Hepatocyte (in vitro differentiated cells): ENCODE measurements around the gene PPP2R3C. TPM values are rescaled to one million over a fixed set of nuclear protein-coding genes. Genes with fewer than 3 reads are reported as not detected.
A peak's percentile ranks its signal among the peaks of the same experiment; 100 is the strongest.

Source experiments
- DNase-seq: peaks from one replicate; pipeline ENCODE4 v3.0.0-alpha.2; 2016; ENCODE audit warnings: low spot score
- H2AFZ ChIP-seq: fragments of 200-600 bp; sonication (generic); 2 replicates; pipeline ENCODE4 v1.6.0; 2016; ENCODE audit warnings: antibody characterized with exemption, mild to moderate bottlenecking
- H3K27ac ChIP-seq: fragments of 200-600 bp; sonication (generic); 2 replicates; pipeline ENCODE4 v1.5.1; 2016; ENCODE audit warnings: mild to moderate bottlenecking
- H3K27me3 ChIP-seq: fragments of 200-600 bp; sonication (generic); 2 replicates; pipeline ENCODE4 v1.6.1; 2016
- H3K36me3 ChIP-seq: fragments of 200-600 bp; sonication (generic); replicated peaks from 2 replicates; pipeline ENCODE4 v1.5.1; 2016; ENCODE audit warnings: low read depth; ENCODE audit not compliant: insufficient read depth
- H3K4me1 ChIP-seq: fragments of 200-600 bp; sonication (generic); 2 replicates; pipeline ENCODE4 v1.5.1; 2016; ENCODE audit warnings: mild to moderate bottlenecking, moderate library complexity; ENCODE audit not compliant: insufficient read depth
- H3K4me2 ChIP-seq: fragments of 200-600 bp; sonication (generic); 2 replicates; pipeline ENCODE4 v1.6.0; 2016
- H3K4me3 ChIP-seq: fragments of 200-600 bp; sonication (generic); 2 replicates; pipeline ENCODE4 v1.5.1; 2016; ENCODE audit warnings: mild to moderate bottlenecking
- H3K79me2 ChIP-seq: fragments of 200-600 bp; sonication (generic); 2 replicates; pipeline ENCODE4 v1.6.0; 2017; ENCODE audit warnings: mild to moderate bottlenecking
- H3K9me2 ChIP-seq: fragments of 200-600 bp; sonication (generic); replicated peaks from 2 replicates; pipeline ENCODE4 v1.6.0; 2017; ENCODE audit warnings: mild to moderate bottlenecking; ENCODE audit not compliant: insufficient read depth
- H3K9me3 ChIP-seq: fragments of 200-600 bp; sonication (generic); 2 replicates; pipeline ENCODE4 v1.5.1; 2016; ENCODE audit warnings: low read depth, mild to moderate bottlenecking
- H4K20me1 ChIP-seq: fragments of 200-600 bp; sonication (generic); 2 replicates; pipeline ENCODE4 v1.6.0; 2016; ENCODE audit warnings: mild to moderate bottlenecking; ENCODE audit not compliant: insufficient read depth, poor library complexity, severe bottlenecking
- EZH2 ChIP-seq: fragments of 200-600 bp; sonication (generic); IDR thresholded peaks from 2 replicates; pipeline ENCODE4 v1.6.1; 2016; ENCODE audit warnings: antibody characterized with exemption, mild to moderate bottlenecking, borderline replicate concordance
- EZH2phosphoT487 ChIP-seq: fragments of 200-600 bp; sonication (generic); IDR thresholded peaks from one replicate; pipeline ENCODE4 v1.6.1; 2018; ENCODE audit warnings: antibody characterized with exemption, mild to moderate bottlenecking, low read depth, moderate library complexity; ENCODE audit not compliant: unreplicated experiment, severe bottlenecking
- WGBS: methylation state at CpG from one replicate; pipeline ENCODE4 v1.1.6; 2016; ENCODE audit warnings: low lambda C conversion rate; ENCODE audit errors: missing lambda C conversion rate; 5-methylcytosine and 5-hydroxymethylcytosine counted together
- polyA plus RNA-seq: library from polyadenylated mRNA; unstranded; fragments of >200 nt; fragmentation: Nextera tagmentation; extraction: Ambion mirVana; gene quantifications from 2 replicates; pipeline ENCODE4 v1.2.1, GENCODE V29; 2016
- total RNA-seq: library from RNA; depleted of rRNA; stranded (reverse); fragments of >200 nt; gene quantifications from 2 replicates; pipeline ENCODE4 v1.2.3, GENCODE V29; 2014
- TF ChIP-seq, protein P1 (sequence below): fragments of 200-600 bp; sonication (generic); IDR thresholded peaks from 2 replicates; pipeline ENCODE4 v1.5.1; 2016; ENCODE audit warnings: antibody characterized with exemption, mild to moderate bottlenecking; ENCODE audit not compliant: poor library complexity

PPP2R3C gene
- total RNA-seq, result 38.5 and 53.7 TPM in 2 replicates
- 36.1 and 40.7 TPM in 2 replicates for polyA plus RNA-seq

DNA sequence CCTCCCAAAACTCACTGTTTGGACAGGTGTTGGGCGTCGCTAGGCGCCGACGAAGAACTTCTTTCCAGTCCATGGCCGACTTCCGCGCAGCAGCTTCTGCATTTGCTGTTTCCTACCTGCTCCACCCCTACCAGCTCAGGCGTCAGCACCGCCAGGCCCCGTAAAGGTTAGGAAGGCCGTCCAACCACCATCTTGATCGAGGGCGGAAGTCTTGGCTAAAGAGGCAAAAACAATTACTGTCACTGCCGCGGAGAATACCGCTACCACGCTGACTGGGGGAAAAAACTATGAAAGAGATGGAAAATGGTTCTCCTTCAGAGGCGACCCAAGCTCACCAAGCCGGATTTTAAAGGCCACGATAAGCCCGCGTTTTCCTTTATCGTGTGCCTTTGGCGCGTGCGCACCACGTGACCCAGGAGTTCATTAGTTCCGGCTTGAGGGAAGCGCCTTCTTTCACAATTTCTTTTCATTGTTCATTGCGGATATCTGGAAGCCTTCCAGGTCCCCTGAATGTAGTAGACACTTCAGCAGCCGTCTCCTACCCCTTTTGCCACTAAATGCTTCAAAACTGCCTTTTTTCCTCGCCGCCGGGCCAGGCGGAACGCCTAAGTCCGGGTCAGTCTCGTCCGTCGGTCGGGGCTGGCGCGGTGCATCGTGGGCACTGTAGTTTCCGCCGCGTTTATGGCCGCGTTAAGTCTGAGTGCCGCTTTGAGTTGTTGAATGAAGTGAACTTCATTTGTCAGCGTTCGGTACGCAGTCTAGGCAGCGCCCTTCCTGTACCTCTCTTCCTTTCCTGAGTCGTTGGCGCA is at the start of gene PPP2R3C, which contains the start of gene PRORP:
PPP2R3C (minus strand) TSS at position 104 of the 809 bp plus-strand sequence; CDS start at position 73, 31 bp downstream.
PRORP (plus strand) TSS at position 666 of the 809 bp plus-strand sequence. CDS start 694 bp downstream, outside the sequence.
- Histone ChIP-seq H3K27ac (peak within 1 kb of the TSS; percentile 99), H3K27me3 (no peaks in the 10 kb centered on the region), H3K36me3 (no peaks in the 10 kb centered on the region), H2AFZ (peak within 1 kb of the TSS; percentile 79), H4K20me1 (no peaks in the 10 kb centered on the region), H3K4me1 (peaks cover 23% of the 10 kb centered on the region), H3K9me2 (no peaks in the 10 kb centered on the region), H3K79me2 (peaks cover 51% of the 10 kb centered on the region), H3K4me2 (peak within 1 kb of the TSS; percentile 89), H3K9me3 (no peaks in the 10 kb centered on the region), H3K4me3 (peak within 1 kb of the TSS; percentile 53)
- WGBS, result 1% methylated on average over 55 of the region's 57 CpGs
- no peak for TF ChIP-seq EZH2
- TF ChIP-seq, protein P1, sequence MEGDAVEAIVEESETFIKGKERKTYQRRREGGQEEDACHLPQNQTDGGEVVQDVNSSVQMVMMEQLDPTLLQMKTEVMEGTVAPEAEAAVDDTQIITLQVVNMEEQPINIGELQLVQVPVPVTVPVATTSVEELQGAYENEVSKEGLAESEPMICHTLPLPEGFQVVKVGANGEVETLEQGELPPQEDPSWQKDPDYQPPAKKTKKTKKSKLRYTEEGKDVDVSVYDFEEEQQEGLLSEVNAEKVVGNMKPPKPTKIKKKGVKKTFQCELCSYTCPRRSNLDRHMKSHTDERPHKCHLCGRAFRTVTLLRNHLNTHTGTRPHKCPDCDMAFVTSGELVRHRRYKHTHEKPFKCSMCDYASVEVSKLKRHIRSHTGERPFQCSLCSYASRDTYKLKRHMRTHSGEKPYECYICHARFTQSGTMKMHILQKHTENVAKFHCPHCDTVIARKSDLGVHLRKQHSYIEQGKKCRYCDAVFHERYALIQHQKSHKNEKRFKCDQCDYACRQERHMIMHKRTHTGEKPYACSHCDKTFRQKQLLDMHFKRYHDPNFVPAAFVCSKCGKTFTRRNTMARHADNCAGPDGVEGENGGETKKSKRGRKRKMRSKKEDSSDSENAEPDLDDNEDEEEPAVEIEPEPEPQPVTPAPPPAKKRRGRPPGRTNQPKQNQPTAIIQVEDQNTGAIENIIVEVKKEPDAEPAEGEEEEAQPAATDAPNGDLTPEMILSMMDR, result no peak
- no peak for TF ChIP-seq EZH2phosphoT487
- peak; percentile 91 for DNase-seq

DNA sequence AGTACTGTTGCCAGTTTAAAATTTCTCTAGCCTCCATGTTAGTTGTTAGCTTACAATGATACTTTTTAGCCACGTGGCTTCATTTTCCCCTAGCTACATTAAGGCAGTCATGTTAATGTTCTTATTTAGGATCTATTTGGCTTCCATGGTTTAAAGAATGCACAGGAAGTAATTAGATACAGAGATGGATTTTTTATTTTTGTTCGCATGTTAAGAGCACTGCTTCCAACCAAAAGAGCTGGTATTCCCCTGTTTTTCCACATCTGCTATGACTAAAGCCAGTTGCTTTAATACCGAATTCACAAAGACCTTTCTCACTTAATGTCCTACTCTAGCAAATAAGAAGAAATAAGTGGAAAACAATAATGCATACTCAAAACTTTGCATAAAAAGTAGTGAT is 45.7 kb upstream of the PPP2R3C start:
- 88% methylated on average over 3 of the region's 3 CpGs for whole genome bisulfite sequencing
- no peak for DNase-seq
- Histone ChIP-seq H3K36me3 (no peaks in the 10 kb centered on the region), H3K4me1 (no peaks in the 10 kb centered on the region), H3K4me3 (no peak overlapping the region), H3K27ac (no peak overlapping the region), H3K79me2 (peaks cover 4% of the 10 kb centered on the region), H3K4me2 (no peak overlapping the region), H4K20me1 (no peaks in the 10 kb centered on the region), H3K9me2 (no peaks in the 10 kb centered on the region), H3K27me3 (no peaks in the 10 kb centered on the region), H3K9me3 (no peaks in the 10 kb centered on the region), H2AFZ (no peak overlapping the region)
- TF ChIP-seq, protein P1, result no peak
- TF ChIP-seq EZH2phosphoT487 (no peak), EZH2 (no peak)

DNA sequence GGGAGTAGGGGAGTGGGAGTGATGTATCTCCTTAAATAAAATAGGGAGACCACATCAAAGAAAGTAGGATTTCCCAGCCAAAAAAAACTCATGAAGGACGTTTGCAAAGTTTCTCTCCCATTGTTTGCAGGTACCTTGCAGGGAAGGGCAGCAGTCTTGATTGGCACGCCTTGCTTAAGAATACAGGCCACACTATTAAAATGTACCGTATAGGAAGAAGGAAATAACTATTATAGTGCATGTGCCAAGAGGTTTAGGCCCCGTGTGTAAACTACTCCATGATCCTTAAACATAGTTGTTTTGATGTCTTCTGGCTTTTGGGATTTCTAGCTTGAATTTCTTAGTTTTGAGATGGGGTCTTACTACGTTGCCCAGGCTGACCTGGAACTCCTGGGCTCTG is 43.1 kb upstream of the PPP2R3C start:
- no peaks in the 10 kb centered on the region for H4K20me1 ChIP-seq
- no peak for DNase-seq
- H3K4me3 ChIP-seq, result no peak overlapping the region
- no peaks in the 10 kb centered on the region for H3K9me2 ChIP-seq
- H3K27ac ChIP-seq, result no peak overlapping the region
- no peaks in the 10 kb centered on the region for H3K9me3 ChIP-seq
- H3K4me1 ChIP-seq, result no peaks in the 10 kb centered on the region
- H2AFZ ChIP-seq, result no peak overlapping the region
- H3K27me3 ChIP-seq, result no peaks in the 10 kb centered on the region
- peaks cover 4% of the 10 kb centered on the region for H3K79me2 ChIP-seq
- no peaks in the 10 kb centered on the region for H3K36me3 ChIP-seq
- TF ChIP-seq EZH2 (no peak), EZH2phosphoT487 (no peak)
- TF ChIP-seq, protein P1, result no peak
- 87% methylated on average over 5 of the region's 5 CpGs for WGBS
- no peak overlapping the region for H3K4me2 ChIP-seq
